Fibroblast of skin of left biceps (primary cell): ENCODE measurements around the gene WDR18.

ENCODE experiments used
- DNase-seq, 2 experiments: peaks; one replicate each; pipeline ENCODE4 v3.0.0-alpha.2; 2013; ENCODE audit warnings: low read depth in 2 of 2

WDR18 gene

DNA sequence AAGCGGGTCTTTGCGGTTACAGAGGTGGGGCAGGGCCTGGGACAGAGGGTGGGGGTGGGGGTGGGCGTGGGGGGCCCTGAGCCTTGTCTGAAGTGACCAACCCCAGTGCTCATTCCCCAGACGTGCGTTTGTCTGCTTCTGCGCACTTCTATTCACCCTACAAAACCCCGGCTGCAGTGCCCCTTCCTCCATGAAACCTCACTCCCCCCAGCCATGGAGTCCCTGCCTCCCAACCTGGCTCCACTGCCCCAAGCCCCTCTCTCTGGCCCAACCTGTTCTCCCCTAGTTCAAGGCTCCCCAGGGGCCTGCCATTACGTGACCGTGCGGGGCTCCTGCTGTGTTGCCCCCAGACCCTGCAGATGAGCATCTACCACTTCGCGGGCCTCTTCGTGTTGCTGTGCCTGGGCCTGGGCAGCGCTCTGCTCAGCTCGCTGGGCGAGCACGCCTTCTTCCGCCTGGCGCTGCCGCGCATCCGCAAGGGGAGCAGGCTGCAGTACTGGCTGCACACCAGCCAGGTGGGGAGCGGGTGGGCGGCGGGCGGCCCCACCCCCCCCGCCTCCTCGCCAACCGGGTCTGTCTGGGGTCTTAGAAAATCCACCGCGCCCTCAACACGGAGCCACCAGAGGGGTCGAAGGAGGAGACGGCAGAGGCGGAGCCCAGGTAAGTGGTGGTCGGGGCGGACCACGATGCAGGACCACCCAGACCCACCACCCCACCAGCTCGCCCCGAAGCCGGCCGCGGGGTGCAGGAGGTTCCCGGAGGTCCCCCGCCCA is 24.3 kb downstream of the WDR18 start:
- DNase-seq, result no peak

DNA sequence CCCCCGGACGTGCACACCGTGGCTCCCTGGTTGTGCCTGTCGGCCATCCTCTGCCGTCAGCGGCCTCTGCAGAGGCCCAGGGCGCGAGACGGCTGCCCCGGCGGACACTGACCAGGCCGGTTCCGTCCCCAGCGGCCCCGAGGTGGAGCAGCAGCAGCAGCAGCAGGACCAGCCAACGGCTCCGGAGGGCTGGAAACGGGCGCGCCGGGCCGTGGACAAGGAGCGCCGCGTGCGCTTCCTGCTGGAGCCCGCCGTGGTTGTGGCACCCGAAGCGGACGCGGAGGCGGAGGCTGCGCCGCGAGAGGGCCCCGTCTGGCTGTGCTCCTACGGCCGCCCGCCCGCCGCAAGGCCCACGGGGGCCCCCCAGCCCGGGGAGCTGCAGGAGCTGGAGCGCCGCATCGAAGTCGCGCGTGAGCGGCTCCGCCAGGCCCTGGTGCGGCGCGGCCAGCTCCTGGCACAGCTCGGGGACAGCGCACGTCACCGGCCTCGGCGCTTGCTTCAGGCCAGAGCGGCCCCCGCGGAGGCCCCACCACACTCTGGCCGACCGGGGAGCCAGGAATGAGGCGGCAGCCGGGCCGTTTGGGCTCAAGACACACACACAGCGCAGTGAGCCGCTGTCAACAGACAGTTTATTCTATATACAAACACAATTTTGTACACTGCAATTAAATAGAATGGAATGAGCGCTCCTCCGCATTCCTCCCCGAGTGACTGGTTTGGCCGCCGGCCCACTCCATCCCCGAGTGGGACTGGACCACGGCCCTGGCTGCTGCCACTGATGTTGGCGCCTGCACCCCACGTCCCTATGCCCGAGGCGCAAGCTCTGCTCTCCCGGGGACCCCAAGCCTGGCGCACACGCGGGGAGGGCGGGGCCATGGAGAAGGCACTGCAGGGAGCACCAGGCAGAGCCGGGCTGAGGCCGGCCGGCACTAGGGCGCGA is 25.2 kb downstream of the WDR18 start:
- no peak for DNase-seq

DNA sequence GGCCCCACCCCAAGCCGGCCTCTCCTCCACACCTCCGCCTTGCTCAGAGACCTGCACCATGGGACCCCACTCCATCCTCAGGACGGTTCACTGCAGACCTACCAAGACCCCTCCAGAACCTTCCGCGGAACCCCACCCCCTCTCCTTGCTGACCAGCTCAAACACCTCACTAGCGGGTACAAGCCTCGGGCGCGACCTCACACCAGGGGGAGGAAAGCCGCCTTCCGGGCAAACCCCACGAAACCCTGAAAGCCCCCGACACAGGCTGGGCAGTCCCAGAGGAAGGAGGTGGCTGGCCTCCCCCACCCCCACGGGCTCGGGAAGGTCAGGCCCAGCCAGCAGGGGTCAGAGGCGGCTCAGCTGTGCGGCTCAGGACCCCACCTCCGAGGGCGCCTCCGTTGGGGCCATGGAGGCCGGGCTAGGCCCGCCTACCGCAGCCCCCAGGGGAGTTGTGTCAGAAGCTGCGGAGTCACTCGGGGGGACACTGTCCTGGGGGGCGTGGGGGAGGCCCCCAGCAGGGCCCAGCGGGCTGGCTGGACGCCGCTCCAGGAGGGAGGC is 25.9 kb downstream of the WDR18 start:
- no peak for DNase-seq

DNA sequence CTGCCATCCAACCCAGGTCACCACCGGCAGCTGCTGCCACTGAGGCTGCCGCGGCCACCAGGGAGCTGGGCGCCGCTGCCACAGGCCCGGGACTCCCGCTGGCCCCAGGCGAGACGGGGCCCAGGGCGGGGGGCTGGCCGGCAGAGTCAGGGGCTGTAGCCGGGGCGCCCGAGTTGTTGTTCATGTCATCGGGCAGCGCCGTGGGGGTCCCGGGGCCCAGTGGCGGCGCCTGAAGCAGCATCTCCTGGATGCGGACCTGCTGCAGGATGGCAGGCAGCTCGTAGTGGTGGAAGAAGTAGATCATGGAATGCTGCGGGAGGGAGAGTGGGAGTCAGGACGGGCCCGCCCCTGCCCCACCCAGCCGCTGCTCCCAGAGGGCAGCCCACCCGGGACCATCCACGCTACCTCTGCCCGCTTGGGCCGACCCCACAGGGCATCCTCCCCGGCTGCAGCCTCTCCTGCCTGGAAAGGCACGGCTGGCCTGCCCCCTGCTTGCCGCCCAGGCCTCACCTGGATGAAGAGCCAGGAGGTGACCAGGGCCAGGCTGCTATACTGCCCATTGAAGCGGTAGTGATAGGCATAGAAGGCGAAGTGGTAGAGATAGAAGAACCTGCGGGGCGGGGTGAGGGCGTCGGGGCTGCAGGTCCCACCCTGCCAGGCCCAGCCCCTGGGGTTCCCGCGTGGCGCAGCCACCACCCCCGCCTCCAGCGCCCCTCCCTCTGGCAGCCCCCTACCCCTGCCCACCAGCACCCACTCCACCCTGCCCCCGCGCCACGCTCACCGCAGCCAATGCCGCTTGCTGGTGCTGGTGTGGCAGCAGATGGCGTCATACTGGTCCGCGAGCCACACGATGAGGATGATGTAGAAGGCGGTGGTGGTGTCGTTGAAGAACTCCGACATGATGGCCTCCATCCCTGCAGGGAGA is 26.7 kb downstream of the WDR18 start:
- DNase-seq, result no peak

DNA sequence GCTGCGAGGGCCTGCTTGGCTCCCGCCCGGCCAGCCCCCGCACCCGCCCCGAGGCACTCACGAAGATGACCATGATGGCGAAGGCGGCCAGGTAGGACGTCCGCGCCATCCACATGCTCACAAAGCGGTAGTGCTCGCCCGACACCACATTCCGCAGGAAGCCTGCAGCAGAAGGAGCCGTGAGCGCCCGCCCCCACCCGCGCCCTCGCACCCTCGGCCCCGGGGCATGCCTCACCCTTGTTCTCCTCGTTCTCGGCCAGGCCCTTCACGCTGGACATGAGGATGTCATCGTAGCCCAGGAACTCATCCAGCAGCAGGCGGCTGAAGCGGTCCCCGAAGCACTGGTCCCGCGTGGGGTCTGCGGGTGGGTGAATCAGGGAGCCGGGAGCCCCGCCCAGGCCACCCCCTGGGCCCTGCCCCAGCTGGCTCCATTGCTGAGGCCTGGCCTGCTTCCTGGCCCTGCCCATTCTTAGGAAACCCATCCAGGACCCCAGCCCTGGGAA is 27.7 kb downstream of the WDR18 start:
- no peak for DNase-seq

DNA sequence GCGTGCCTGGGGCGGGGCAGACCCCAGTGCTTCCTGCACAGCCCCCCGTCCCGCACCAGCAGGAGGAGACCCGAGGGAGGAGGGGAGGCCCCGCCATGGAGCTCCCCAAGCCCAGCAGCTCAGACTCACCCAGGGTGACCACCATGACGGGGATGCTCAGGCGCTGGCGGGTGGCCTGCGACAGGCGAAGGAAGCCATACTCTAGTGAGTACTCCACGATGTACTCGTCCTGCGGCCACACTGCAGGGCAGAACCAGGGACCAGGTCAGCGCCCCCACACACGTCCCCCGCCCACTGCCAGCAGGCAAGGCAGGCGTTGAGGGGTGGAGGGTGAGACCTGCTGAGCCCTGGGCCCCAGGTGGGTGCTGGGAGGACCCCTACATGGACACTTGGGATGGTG is 28.2 kb downstream of the WDR18 start:
- no peak for DNase-seq

DNA sequence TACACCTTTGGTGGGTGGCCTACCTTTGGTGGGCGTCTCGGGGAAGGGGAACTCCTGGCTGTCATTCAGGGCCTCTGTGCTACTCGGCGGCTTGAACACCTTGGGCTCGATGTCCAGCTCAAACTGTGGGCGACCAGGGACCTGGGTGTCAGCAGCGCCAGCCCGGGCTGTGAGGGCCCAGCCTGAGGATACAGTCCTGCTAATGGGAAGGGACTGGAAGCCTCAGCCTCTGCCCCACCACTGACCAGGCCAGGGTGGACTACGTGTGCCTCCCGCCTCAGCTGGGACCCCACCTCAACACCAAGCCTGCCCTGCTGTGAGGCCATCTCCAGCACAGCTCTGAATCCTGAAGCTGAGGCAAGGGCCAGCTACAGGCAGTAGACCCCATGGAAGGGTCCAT is 29.1 kb downstream of the WDR18 start:
- DNase-seq, result no peak

DNA sequence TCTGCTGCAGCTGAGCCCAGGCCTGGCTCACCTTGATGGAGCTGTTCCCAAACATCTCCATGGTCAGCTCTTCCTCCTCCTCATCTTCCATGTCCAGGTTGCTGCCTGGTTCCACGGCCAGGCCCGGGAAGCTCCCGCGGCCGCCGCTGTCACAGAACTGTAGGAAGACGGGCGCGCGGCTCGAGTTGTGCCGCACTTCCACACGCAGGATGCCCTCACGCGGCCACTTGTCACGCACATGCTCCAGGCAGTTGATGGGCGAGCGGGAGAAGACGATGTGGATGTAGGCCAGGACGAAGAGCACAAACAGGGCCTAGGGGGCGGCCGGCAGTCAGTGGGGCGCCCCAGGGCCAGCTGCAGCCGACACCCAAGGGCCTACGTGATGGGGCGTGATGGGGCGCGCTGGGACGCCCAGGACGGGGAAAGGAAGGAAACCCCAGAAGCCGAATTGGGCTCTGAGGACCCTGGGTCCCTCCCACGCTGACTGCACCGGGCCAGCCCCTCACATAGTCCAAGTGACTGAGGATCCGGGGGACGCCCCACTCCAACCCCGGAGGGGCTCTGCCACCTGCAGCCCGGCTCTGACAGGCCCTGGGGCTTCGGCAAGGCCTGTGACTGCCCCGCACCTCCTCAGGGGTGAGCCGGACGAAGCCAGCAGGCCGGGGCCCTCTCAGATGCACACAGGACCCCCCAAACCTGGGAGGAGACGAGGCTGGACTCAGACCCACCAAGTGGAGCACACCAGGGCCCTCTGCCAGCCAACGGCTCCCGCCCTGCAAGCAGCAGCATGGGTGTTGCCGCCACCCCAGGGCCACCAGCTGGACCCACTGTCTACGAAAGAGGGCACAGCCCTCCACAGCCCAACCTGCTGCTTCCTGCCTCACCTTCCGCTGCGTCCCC is 30.3 kb downstream of the WDR18 start:
- DNase-seq, result no peak

DNA sequence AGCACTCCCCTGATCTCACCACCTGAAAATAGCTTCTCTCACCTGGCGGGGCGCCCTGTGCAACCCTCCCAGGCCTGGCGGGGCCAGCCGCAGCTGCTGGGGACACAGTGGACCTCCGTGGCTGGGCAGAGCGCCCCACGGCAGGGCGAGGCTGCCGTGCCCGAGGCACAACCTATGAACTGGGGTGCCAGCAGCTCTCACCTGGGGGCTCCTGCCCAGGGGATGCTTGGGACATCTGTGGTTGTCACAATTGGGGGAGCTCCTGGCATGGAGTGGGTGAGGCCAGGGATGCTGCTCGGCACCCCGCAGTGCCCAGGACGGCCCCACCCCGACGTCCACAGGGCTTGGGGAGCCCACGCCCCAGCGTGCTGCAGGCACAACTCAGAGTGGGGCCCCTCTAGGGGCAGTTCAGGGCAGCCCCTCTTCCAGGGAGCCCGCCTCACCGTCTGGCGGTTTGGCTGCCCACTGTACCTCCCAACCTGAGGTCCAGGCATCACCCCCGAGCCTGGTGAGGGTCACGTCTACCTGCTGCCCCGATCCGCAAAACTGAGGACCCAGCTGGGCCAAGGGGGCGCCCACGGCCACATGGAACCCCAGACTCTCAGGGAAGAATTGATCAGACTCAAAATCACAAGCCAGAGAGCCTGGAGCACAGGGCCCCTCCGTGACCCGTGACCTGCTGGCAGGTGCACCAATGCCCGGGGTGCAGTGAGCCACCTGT is 31.1 kb downstream of the WDR18 start:
- DNase-seq, result no peak

DNA sequence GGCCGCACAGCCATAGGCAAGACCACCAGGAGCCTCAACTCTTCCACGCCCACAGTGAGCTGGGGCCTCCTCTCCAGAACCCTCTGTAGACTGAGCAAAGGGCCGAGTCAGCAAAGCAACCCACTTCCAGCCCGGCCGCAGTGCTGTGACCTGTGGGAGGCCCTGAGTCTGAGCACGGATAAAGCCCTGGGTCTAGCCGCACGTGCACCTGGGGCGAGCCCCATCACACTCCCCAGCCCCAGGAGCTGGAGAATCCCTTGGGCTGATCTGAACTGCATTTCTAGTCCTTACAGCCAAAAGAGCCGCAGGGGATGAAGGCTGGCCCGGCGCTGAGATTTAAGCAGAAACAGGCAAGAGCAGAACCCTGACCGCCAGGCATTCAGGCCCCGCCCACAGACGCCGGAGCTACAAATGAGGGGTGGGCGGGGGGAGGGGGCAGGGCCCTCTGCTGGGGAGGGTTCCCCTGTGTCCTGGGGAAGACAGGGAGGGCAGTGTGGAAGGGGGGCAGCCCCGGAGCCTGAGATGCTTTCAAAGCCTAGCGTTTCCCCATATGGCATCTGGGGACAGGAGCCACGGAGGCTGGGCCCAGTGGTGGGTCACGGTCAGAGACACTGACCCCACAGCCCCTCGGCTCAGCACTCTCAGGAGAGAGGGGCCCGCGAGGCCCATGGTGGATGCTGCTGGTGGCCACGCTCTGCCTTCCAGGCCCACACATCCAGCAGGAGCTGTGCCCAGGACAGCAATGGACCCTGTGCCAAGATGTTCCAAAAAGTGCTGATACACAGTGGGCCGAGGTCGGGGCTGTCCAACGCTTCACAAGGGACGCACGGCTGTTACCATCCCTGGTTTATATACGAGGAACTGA is 31.9 kb downstream of the WDR18 start:
- DNase-seq, result no peak

DNA sequence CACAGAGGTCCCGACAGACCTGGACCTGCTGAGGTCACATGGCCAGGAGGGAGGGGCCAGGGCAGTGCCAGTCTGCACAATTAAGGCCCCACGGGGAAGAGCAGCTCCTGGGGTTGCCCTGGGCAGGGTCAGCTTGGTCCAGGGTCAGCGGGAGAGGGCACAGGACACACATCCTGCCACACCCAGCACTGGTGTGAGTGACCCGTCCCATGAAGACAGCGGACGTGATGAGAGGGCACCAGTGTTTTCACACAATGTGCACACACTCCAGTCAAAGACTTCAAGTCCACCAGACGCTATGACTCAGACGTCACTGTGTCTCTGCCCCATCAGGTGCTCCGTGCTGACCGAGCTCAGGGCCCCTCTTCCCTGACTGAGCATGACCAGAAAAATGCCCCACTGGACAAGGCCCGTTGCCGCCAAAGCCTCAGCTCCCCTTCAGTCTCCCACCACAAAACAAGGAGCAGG is 32.5 kb downstream of the WDR18 start:
- DNase-seq, result no peak

DNA sequence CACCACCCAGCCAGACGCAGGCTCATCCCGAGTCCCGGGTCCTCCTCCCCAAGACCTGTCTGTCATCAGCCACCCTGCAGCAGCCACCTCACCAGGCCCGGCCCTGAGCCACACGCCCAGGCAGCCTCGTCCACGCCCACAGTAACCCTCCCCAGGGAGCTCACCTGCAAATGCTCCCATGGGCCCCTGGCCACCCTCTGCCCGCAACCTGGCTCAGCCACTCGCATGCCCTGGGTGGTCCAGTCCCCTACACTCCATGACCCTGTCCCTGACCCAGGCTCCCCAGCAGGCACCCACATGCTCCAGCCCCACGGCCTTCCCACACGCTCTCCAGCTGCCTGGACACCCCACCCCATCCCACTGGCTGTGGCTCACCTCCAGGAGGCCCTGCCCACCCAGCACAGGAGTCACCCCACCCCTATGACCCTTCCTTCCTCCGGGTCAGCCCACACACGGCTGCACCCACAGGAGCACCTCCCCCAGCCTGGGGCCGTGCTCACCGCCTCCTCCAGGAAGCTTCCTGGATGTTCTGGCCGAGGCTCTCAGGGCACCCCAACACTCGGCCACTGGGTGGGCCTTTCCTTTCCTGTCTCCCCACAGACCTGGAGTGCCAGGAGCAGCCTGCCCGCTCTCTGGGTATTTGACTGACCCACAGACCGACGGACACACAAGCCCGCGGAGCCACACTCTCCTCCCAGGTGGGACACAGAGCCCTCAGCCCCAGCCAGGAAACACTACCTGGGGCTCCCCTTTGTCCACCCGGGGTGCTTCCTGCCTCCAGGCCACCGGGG is 33.2 kb downstream of the WDR18 start:
- no peak for DNase-seq

DNA sequence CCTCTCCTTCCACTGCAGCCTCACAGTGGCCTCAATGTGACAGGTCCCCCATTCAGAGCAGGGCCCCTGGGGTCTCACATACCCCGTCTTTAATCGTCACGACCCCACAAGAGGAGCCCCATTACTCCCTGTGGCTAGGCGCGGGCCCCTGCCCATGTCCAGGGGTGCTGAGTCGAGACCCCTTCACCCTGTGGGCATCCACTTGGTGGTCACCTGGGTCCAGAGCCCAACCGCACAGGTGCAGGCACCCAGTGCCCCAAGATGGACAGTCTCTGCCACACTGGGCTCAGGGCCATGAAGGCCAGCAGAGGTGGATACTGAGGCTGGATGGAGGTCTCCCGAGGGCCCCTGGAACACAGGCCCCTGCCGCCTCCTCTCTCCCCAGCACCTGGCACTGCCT is 33.8 kb downstream of the WDR18 start:
- no peak for DNase-seq

DNA sequence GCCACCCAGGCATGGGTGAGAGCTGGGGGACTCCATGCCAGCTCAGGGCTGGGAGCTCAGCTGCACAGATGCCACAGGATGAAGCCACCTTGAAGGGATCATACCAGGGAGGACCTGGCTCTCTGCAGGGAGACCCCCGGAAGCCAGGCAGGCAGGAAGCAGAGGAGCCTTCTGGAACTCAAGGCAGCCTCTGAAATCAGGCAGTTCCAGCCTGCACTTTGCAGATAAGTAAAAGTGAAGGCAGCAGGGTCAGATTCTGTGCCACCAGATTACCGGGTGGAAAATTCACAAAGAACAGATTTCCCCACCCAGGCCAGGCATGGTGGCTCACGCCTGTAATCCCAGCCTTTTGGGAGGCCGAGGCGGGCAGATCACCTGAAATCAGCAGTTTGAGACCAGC is 34.2 kb downstream of the WDR18 start:
- no peak for DNase-seq

DNA sequence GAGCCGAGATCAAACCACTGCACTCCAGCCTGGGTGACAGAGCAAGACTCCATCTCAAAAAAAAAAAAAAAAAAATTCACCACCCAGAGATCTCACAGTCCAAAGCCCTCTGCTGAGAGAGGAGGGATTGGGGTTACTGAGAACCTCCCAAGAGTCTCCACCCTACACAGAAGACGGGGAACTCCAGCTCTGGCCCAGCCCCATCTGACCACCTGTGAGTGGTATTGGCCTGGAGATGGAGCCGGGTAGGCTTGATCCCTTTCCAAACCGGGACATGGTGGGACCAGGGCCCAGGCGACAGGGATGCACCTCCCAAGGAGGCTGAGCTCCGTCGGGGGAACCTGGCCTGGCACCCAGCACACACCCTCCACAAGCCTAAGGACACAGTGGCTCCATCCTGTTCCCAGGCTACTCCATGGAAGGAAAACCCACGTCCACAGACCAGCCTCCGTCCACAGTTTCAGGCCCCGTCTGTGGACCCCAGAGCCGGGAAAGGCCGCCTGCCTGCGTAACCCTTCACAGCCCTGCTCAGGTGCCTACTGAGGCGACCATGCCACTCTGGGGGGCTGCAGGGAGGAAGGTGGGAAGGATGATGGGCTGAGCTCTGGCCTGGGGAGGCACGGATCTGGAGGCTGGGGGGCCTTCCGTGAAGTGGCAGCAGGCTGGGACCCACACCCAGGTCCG is 34.9 kb downstream of the WDR18 start:
- DNase-seq, result no peak

DNA sequence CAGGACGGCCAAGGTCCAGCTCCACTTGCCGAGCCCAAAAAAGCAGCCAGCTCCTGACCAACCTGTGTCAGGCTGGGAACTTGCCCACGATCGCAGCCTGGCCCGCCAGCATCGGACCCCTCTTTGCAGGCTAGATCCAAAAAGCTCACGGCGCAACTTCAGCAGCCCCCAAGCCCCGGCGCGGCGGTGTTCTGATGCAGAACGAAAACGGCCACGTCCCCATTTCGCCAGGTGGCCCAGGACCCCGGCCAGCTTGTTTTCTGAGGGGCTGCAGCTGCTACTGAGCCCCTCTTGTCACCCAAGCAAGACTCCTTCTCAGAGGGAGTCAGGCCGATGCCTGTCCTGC is 35.4 kb downstream of the WDR18 start:
- no peak for DNase-seq
